HepG2 (cell line): ENCODE measurements around the gene TRIM8. TPM values are rescaled to one million over a fixed set of nuclear protein-coding genes. Genes with fewer than 3 reads are reported as not detected.

Experiments used
- ELF4 ChIP-seq: sonication (generic); formaldehyde crosslinking; IDR thresholded peaks from 2 replicates; pipeline ENCODE4 v1.5.0; 2020; ENCODE audit warnings: missing genetic modification reagents, mild to moderate bottlenecking, moderate library complexity, borderline replicate concordance
- HNF4G ChIP-seq, 2 experiments: sonication (generic) in 1 of 2; formaldehyde crosslinking in 1 of 2; IDR thresholded peaks; 2 replicates each; pipeline versions ENCODE4 v1.4.0 to v1.6.1; 2011 to 2020; ENCODE audit warnings: borderline replicate concordance in 2 of 2, low read depth in 2 of 2, mild to moderate bottlenecking in 2 of 2, low read length in 1 of 2, missing genetic modification reagents in 1 of 2, moderate library complexity in 1 of 2
- HNRNPH1 ChIP-seq: fragments of 200-400 bp; formaldehyde crosslinking; optimal IDR thresholded peaks from 2 replicates; pipeline ENCODE3; 2017; ENCODE audit warnings: mild to moderate bottlenecking, low read depth, low read length
- HOXD1 ChIP-seq: sonication (generic); formaldehyde crosslinking; IDR thresholded peaks from 2 replicates; pipeline ENCODE4 v1.5.0; 2020; ENCODE audit warnings: missing genetic modification reagents
- KLF16 ChIP-seq, 2 experiments: sonication (generic) in 1 of 2; formaldehyde crosslinking in 1 of 2; IDR thresholded peaks; 2 replicates each; pipeline versions ENCODE4 v1.6.1 to v1.8.0; 2016 to 2023; ENCODE audit warnings: missing genetic modification reagents in 2 of 2, missing compliant biosample characterization in 1 of 2
- U2AF2 ChIP-seq: fragments of 200-400 bp; formaldehyde crosslinking; IDR thresholded peaks from 2 replicates; pipeline ENCODE4 v1.6.1; 2017; ENCODE audit warnings: low read depth, mild to moderate bottlenecking, low read length
- ZNF12 ChIP-seq: sonication (generic); formaldehyde crosslinking; IDR thresholded peaks from 2 replicates; pipeline ENCODE4 v1.5.0; 2020; ENCODE audit warnings: missing genetic modification reagents
- ZNF205 ChIP-seq: IDR thresholded peaks from 2 replicates; pipeline ENCODE4 v1.6.1; 2018; ENCODE audit warnings: missing biosample characterization, missing genetic modification reagents
- ZNF335 ChIP-seq: sonication (generic); formaldehyde crosslinking; IDR thresholded peaks from 2 replicates; pipeline ENCODE4 v1.4.0; 2020; ENCODE audit warnings: missing genetic modification reagents
- ZNF616 ChIP-seq: sonication (generic); formaldehyde crosslinking; IDR thresholded peaks from 2 replicates; pipeline ENCODE4 v1.5.0; 2020; ENCODE audit warnings: low read depth, mild to moderate bottlenecking, missing genetic modification reagents
- polyA plus RNA-seq, 8 experiments: library from polyadenylated mRNA; depleted of rRNA in 3 of 8; stranded (reverse) in 7 of 8; unstranded in 1 of 8; fragments of >200 nt; fragmentation: Illumina TruSeq in 4 of 8; extraction: Trizol in 4 of 8; gene quantifications; 2 replicates each; pipeline versions ENCODE4 v1.2.1 to v1.2.3, GENCODE V29; 2011 to 2016; ENCODE audit warnings: low read depth in 4 of 8, missing spikeins in 1 of 8, mixed read lengths in 1 of 8; ENCODE audit not compliant: insufficient read depth in 1 of 8
- total RNA-seq, 5 experiments: library from RNA; depleted of rRNA; stranded (reverse); fragments of >200 nt; fragmentation: Illumina TruSeq; extraction: Trizol; gene quantifications; 2 replicates each; pipeline ENCODE4 v1.2.3, GENCODE V29; 2016; ENCODE audit warnings: low read depth in 1 of 5
- TF ChIP-seq, protein P1 (sequence below): sonication (generic); formaldehyde crosslinking; IDR thresholded peaks from 2 replicates; pipeline ENCODE4 v1.5.1; 2020; ENCODE audit warnings: missing genetic modification reagents, mild to moderate bottlenecking, borderline replicate concordance
- TF ChIP-seq, protein P2 (sequence below): sonication (generic); formaldehyde crosslinking; IDR thresholded peaks from 2 replicates; pipeline ENCODE4 v1.4.0; 2020; ENCODE audit warnings: missing genetic modification reagents
- TF ChIP-seq, protein P3 (sequence below): sonication (generic); formaldehyde crosslinking; IDR thresholded peaks from 2 replicates; pipeline ENCODE4 v1.5.1; 2020; ENCODE audit warnings: mild to moderate bottlenecking, missing genetic modification reagents, borderline replicate concordance
- TF ChIP-seq, protein P4 (sequence below): sonication (generic); formaldehyde crosslinking; IDR thresholded peaks from 2 replicates; pipeline ENCODE4 v1.4.0; 2020; ENCODE audit warnings: missing genetic modification reagents
- TF ChIP-seq, protein P5 (sequence below): sonication (generic); formaldehyde crosslinking; IDR thresholded peaks from 2 replicates; pipeline ENCODE4 v1.5.0; 2020; ENCODE audit warnings: mild to moderate bottlenecking, missing genetic modification reagents

TRIM8 gene
- total and polyA plus RNA-seq, 2 of the 13 experiments (the other 11 are each of a cell fraction or from before 2014, with no cell fraction given), result 38.9 to 66.5 TPM

DNA sequence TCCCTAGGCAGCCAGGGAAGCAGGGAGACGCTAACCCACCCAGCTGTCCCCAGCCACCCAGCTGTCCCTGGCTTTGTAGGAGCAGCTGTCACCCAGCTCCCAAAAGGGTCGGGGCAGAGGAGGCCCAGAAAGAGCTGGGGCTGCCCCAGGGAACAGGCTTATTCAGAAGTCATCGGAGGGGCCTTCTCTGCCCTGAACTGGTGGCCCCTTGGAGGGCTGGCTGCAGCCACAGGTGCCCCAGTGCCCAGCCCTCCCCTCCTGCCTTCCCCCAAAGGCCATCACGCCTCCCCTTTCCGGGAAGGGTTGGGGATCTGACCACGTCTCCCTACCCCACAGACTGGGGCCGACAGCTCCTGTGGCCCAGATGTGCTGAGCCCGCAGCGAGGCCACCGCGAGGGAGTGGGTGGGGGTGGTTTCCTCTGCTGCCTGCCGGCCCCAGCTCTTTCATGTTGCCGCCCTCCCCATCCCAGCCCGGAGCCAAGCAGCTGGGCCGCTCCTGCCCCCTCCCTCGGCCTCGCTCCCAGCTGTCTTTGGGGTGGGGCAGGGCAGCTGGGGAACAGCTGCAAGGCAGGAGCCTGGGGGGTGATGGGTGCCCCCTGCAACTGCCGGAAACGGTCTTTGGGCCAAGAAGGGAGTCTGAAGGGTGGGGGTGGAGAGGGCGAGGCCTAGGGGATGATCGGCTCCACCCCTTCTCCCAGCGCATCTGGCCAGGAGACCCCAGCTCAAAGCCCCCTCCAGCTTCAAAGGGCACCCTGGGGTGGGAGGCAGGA is 16.8 kb downstream of the TRIM8 start (continued):
- TF ChIP-seq, protein P1, sequence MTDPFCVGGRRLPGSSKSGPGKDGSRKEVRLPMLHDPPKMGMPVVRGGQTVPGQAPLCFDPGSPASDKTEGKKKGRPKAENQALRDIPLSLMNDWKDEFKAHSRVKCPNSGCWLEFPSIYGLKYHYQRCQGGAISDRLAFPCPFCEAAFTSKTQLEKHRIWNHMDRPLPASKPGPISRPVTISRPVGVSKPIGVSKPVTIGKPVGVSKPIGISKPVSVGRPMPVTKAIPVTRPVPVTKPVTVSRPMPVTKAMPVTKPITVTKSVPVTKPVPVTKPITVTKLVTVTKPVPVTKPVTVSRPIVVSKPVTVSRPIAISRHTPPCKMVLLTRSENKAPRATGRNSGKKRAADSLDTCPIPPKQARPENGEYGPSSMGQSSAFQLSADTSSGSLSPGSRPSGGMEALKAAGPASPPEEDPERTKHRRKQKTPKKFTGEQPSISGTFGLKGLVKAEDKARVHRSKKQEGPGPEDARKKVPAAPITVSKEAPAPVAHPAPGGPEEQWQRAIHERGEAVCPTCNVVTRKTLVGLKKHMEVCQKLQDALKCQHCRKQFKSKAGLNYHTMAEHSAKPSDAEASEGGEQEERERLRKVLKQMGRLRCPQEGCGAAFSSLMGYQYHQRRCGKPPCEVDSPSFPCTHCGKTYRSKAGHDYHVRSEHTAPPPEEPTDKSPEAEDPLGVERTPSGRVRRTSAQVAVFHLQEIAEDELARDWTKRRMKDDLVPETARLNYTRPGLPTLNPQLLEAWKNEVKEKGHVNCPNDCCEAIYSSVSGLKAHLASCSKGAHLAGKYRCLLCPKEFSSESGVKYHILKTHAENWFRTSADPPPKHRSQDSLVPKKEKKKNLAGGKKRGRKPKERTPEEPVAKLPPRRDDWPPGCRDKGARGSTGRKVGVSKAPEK (CRISPR knock-in tag), result 0 out of 2 replicates have a peak, but pooled peaks have one; percentile 47
- TF ChIP-seq ZNF335 (CRISPR knock-in tag), result no peak
- TF ChIP-seq HNF4G (IDR thresholded peaks at IDR 0.05; ENCODE audit: borderline replicate concordance, low read depth, low read length), result 0 out of 2 replicates have a peak, but pooled peaks have one; percentile 14
- no peak for TF ChIP-seq HNF4G (CRISPR knock-in tag; IDR thresholded peaks at IDR 0.05; ENCODE audit: borderline replicate concordance, low read depth)
- TF ChIP-seq U2AF2, result no peak
- TF ChIP-seq HNRNPH1, result no peak
- TF ChIP-seq HOXD1 (CRISPR knock-in tag), result 0 out of 2 replicates have a peak, but pooled peaks have one; percentile 37
- TF ChIP-seq, protein P2, sequence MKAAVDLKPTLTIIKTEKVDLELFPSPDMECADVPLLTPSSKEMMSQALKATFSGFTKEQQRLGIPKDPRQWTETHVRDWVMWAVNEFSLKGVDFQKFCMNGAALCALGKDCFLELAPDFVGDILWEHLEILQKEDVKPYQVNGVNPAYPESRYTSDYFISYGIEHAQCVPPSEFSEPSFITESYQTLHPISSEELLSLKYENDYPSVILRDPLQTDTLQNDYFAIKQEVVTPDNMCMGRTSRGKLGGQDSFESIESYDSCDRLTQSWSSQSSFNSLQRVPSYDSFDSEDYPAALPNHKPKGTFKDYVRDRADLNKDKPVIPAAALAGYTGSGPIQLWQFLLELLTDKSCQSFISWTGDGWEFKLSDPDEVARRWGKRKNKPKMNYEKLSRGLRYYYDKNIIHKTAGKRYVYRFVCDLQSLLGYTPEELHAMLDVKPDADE (CRISPR knock-in tag), result no peak
- TF ChIP-seq, protein P3, sequence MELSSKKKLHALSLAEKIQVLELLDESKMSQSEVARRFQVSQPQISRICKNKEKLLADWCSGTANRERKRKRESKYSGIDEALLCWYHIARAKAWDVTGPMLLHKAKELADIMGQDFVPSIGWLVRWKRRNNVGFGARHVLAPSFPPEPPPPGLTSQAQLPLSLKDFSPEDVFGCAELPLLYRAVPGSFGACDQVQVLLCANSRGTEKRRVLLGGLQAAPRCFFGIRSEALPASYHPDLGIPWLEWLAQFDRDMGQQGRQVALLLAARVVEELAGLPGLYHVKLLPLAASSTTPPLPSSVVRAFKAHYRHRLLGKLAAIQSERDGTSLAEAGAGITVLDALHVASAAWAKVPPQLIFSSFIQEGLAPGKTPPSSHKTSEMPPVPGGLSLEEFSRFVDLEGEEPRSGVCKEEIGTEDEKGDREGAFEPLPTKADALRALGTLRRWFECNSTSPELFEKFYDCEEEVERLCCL (CRISPR knock-in tag), result no peak
- no peak for TF ChIP-seq ZNF616
- TF ChIP-seq, protein P4, sequence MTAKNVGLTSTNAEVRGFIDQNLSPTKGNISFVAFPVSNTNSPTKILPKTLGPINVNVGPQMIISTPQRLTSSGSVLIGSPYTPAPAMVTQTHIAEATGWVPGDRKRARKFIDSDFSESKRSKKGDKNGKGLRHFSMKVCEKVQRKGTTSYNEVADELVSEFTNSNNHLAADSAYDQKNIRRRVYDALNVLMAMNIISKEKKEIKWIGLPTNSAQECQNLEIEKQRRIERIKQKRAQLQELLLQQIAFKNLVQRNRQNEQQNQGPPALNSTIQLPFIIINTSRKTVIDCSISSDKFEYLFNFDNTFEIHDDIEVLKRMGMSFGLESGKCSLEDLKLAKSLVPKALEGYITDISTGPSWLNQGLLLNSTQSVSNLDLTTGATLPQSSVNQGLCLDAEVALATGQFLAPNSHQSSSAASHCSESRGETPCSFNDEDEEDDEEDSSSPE (CRISPR knock-in tag), result no peak
- TF ChIP-seq ELF4 (CRISPR knock-in tag), result no peak
- no peak for TF ChIP-seq ZNF12 (CRISPR knock-in tag)
- peak in 1 of 2 experiments; percentile 59; a peak in 1 of 4 replicates for TF ChIP-seq KLF16 (CRISPR knock-in tag; IDR thresholded peaks at IDR 0.05)
- TF ChIP-seq, protein P5, sequence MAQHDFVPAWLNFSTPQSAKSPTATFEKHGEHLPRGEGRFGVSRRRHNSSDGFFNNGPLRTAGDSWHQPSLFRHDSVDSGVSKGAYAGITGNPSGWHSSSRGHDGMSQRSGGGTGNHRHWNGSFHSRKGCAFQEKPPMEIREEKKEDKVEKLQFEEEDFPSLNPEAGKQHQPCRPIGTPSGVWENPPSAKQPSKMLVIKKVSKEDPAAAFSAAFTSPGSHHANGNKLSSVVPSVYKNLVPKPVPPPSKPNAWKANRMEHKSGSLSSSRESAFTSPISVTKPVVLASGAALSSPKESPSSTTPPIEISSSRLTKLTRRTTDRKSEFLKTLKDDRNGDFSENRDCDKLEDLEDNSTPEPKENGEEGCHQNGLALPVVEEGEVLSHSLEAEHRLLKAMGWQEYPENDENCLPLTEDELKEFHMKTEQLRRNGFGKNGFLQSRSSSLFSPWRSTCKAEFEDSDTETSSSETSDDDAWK (CRISPR knock-in tag), result no peak
- peak; percentile 76 for TF ChIP-seq ZNF205 (CRISPR knock-in tag)
